IMR-90 (cell line): ENCODE measurements around the gene NELL2. TPM values are rescaled to one million over a fixed set of nuclear protein-coding genes. Genes with fewer than 3 reads are reported as not detected.

Experiments
- ATAC-seq: fragments of 200-7000 bp; cut with Tn5 transposase; 2 replicates; pipeline ENCODE4 v1.9.1; 2020; ENCODE audit warnings: low read depth, mild to moderate bottlenecking, moderate library complexity
- BruUV-seq: library from RNA; stranded (reverse); fragments of 400-500 nt; replicated peaks from 2 replicates; lab custom pipeline; 2021; lab: Mats Ljungman, UMichigan
- CTCF ChIA-PET: fragments of 300-600 bp; formaldehyde crosslinking; extraction: SDS; loops from one replicate; lab custom pipeline; 2021; ENCODE audit warnings: antibody characterized with exemption; lab: Yijun Ruan, JAX
- POLR2A ChIA-PET: fragments of 300-600 bp; sonication (Branson Sonifier 250); formaldehyde crosslinking; loops from one replicate; lab custom pipeline; 2022; ENCODE audit warnings: antibody characterized with exemption; ENCODE audit not compliant: unreplicated experiment; lab: Charles Lee
- DNase-seq: peaks from one replicate; pipeline ENCODE4 v3.0.0; 2013
- H2AFZ ChIP-seq: replicated peaks from 2 replicates; pipeline ENCODE3; 2013; ENCODE audit warnings: low read length, mild to moderate bottlenecking; ENCODE audit not compliant: poor library complexity
- H2AK5ac ChIP-seq: 2 replicates; pipeline ENCODE4 v1.6.1; 2013; ENCODE audit warnings: low read depth, low read length, inconsistent platforms
- H2AK9ac ChIP-seq: replicated peaks from 2 replicates; pipeline ENCODE3; 2013; ENCODE audit warnings: mild to moderate bottlenecking, low read depth, low read length, moderate library complexity; ENCODE audit not compliant: poor library complexity
- H2BK120ac ChIP-seq: 2 replicates; pipeline ENCODE4 v1.6.1; 2013; ENCODE audit warnings: low read depth, low read length, inconsistent platforms
- H2BK15ac ChIP-seq: 3 replicates; pipeline ENCODE4 v1.6.1; 2013; ENCODE audit warnings: low read depth, low read length, inconsistent platforms
- H2BK20ac ChIP-seq: 2 replicates; pipeline ENCODE4 v1.6.1; 2013; ENCODE audit warnings: low read depth, mild to moderate bottlenecking, inconsistent platforms, low read length, moderate library complexity
- H2BK5ac ChIP-seq: 2 replicates; pipeline ENCODE4 v1.6.1; 2013; ENCODE audit warnings: mild to moderate bottlenecking, low read depth, low read length, inconsistent platforms; ENCODE audit not compliant: poor library complexity, severe bottlenecking
- H3K14ac ChIP-seq: replicated peaks from 2 replicates; pipeline ENCODE4 v1.6.1; 2013; ENCODE audit warnings: low read depth, low read length, inconsistent platforms
- H3K18ac ChIP-seq: 2 replicates; pipeline ENCODE4 v1.6.1; 2013; ENCODE audit warnings: low read depth, low read length, control low read depth
- H3K23ac ChIP-seq: 2 replicates; pipeline ENCODE4 v1.6.1; 2013; ENCODE audit warnings: low read depth, low read length, inconsistent platforms
- H3K27ac ChIP-seq: 2 replicates; pipeline ENCODE4 v1.5.1; 2013; ENCODE audit warnings: mild to moderate bottlenecking, control low read depth, low read length; ENCODE audit not compliant: insufficient read depth
- H3K27me3 ChIP-seq: 2 replicates; pipeline ENCODE4 v1.6.1; 2013; ENCODE audit warnings: low read length; ENCODE audit not compliant: control insufficient read depth, insufficient read depth
- H3K36me3 ChIP-seq: 2 replicates; pipeline ENCODE4 v1.6.1; 2013; ENCODE audit warnings: low read length, mixed read lengths; ENCODE audit not compliant: control insufficient read depth, insufficient read depth
- H3K4ac ChIP-seq: 2 replicates; pipeline ENCODE4 v1.6.1; 2013; ENCODE audit warnings: low read depth, low read length, inconsistent platforms
- H3K4me1 ChIP-seq: 2 replicates; pipeline ENCODE4 v1.6.1; 2013; ENCODE audit warnings: low read length, mixed read lengths; ENCODE audit not compliant: control insufficient read depth, insufficient read depth
- H3K4me2 ChIP-seq: 2 replicates; pipeline ENCODE4 v1.6.1; 2013; ENCODE audit warnings: low read depth, mild to moderate bottlenecking, control low read depth, low read length, moderate library complexity
- H3K4me3 ChIP-seq: 2 replicates; pipeline ENCODE4 v1.5.1; 2013; ENCODE audit warnings: low read depth, mild to moderate bottlenecking, control low read depth, low read length, moderate library complexity; ENCODE audit not compliant: insufficient read depth
- H3K56ac ChIP-seq: 2 replicates; pipeline ENCODE4 v1.6.1; 2013; ENCODE audit warnings: low read length, inconsistent platforms; ENCODE audit not compliant: insufficient read depth; ENCODE audit errors: extremely low read depth
- H3K79me1 ChIP-seq, 2 experiments: 2 replicates each; pipeline ENCODE4 v1.6.1; 2013; ENCODE audit warnings: low read length in 2 of 2, inconsistent platforms in 1 of 2, low read depth in 1 of 2
- H3K9ac ChIP-seq: 2 replicates; pipeline ENCODE4 v1.6.1; 2013; ENCODE audit warnings: low read depth, low read length, control low read depth
- H3K9me1 ChIP-seq: 2 replicates; pipeline ENCODE4 v1.6.1; 2013; ENCODE audit warnings: low read length, inconsistent platforms; ENCODE audit not compliant: insufficient read depth
- H3K9me3 ChIP-seq: 2 replicates; pipeline ENCODE4 v1.6.1; 2013; ENCODE audit warnings: low read length; ENCODE audit not compliant: control insufficient read depth, insufficient read depth
- H4K20me1 ChIP-seq: 2 replicates; pipeline ENCODE4 v1.6.1; 2013; ENCODE audit warnings: low read length, inconsistent platforms; ENCODE audit not compliant: insufficient read depth
- H4K5ac ChIP-seq: 2 replicates; pipeline ENCODE4 v1.6.1; 2013; ENCODE audit warnings: mild to moderate bottlenecking, low read depth, low read length, control low read depth
- H4K8ac ChIP-seq, 2 experiments: 2 replicates each; pipeline ENCODE4 v1.6.1; 2013; ENCODE audit warnings: low read depth in 2 of 2, low read length in 2 of 2, control low read depth in 1 of 2, inconsistent platforms in 1 of 2
- H4K91ac ChIP-seq: 2 replicates; pipeline ENCODE4 v1.6.1; 2013; ENCODE audit warnings: low read depth, low read length, inconsistent platforms; ENCODE audit not compliant: insufficient read depth
- BHLHE40 ChIP-seq: fragments of 150-350 bp; IDR thresholded peaks from 2 replicates; pipeline ENCODE4 v1.6.1; 2016; ENCODE audit warnings: mild to moderate bottlenecking, low read depth, low read length
- CEBPB ChIP-seq: IDR thresholded peaks from 2 replicates; pipeline ENCODE4 v1.6.1; 2012; ENCODE audit warnings: low read depth, low read length, improper control_type of control experiment
- CHD1 ChIP-seq: IDR thresholded peaks from 2 replicates; pipeline ENCODE4 v1.6.1; 2012; ENCODE audit warnings: low read depth, low read length, improper control_type of control experiment
- MAFK ChIP-seq: IDR thresholded peaks from 2 replicates; pipeline ENCODE4 v1.6.1; 2012; ENCODE audit warnings: low read depth, low read length, improper control_type of control experiment
- MAZ ChIP-seq: IDR thresholded peaks from 2 replicates; pipeline ENCODE4 v1.6.1; 2012; ENCODE audit warnings: low read depth, mild to moderate bottlenecking, low read length, improper control_type of control experiment, moderate library complexity, borderline replicate concordance
- NFE2L2 ChIP-seq: fragments of 150-350 bp; IDR thresholded peaks from 2 replicates; pipeline ENCODE4 v1.6.1; 2016; ENCODE audit warnings: low read depth, mild to moderate bottlenecking, low read length
- POLR2A ChIP-seq: IDR thresholded peaks from 2 replicates; pipeline ENCODE4 v1.6.1; 2012; ENCODE audit warnings: mild to moderate bottlenecking, low read depth, low read length
- RCOR1 ChIP-seq: IDR thresholded peaks from 2 replicates; pipeline ENCODE4 v1.6.1; 2012; ENCODE audit warnings: mild to moderate bottlenecking, low read length, improper control_type of control experiment; ENCODE audit not compliant: insufficient replicate concordance
- SMC3 ChIP-seq: fragments of 150-350 bp; IDR thresholded peaks from 2 replicates; pipeline ENCODE4 v1.6.1; 2016; ENCODE audit warnings: low read depth, mild to moderate bottlenecking, antibody characterized with exemption, low read length, moderate library complexity
- WGBS, 2 experiments: methylation state at CpG; one replicate each; pipeline versions ENCODE4 v1.1.5 to v1.1.7; 2013; ENCODE audit warnings: missing lambda C conversion rate in 2 of 2; ENCODE audit not compliant: insufficient read length in 1 of 2; ENCODE audit errors: extremely low coverage in 2 of 2; 5-methylcytosine and 5-hydroxymethylcytosine counted together
- dilution Hi-C: fragments of 300-500 bp; cut with HindIII; formaldehyde crosslinking; loops from one replicate; pipeline ENCODE4 v1.14.3; 2018; ENCODE audit warnings: low sequenced_read_pairs; ENCODE audit not compliant: unreplicated experiment
- in situ Hi-C: fragments of 300-500 bp; cut with MboI; formaldehyde crosslinking; loops from 3 replicates; pipeline ENCODE4 v1.14.3; 2019; ENCODE audit warnings: low sequenced_read_pairs, inconsistent platforms, mixed read lengths
- intact Hi-C: fragments of 100-400 bp; cut with micrococcal nuclease; formaldehyde crosslinking; loops from 2 replicates; pipeline ENCODE4 v1.10.0; 2022
- polyA plus RNA-seq, 3 experiments: library from polyadenylated mRNA; depleted of rRNA; stranded (reverse); fragments of >200 nt; gene quantifications; 2 replicates each; pipeline ENCODE4 v1.2.3, GENCODE V29; 2012; ENCODE audit warnings: low replicate concordance in 1 of 3
- total RNA-seq: library from RNA; depleted of rRNA; stranded (reverse); fragments of >200 nt; gene quantifications from 2 replicates; pipeline ENCODE4 v1.2.3, GENCODE V29; 2012
- TF ChIP-seq, protein P1 (sequence below): fragments of 150-350 bp; IDR thresholded peaks from 2 replicates; pipeline ENCODE4 v1.6.1; 2017; ENCODE audit warnings: mild to moderate bottlenecking, antibody characterized with exemption, low read length, low read depth
- TF ChIP-seq, protein P2 (sequence below): conservative IDR thresholded peaks from 2 replicates; pipeline ENCODE4 v1.5.1; 2012; ENCODE audit warnings: mild to moderate bottlenecking, low read depth, low read length, improper control_type of control experiment

NELL2 gene
- total and polyA plus RNA-seq, 2 of the 4 experiments (the other 2 are of a cell fraction), result 0.18 to 0.26 TPM

DNA sequence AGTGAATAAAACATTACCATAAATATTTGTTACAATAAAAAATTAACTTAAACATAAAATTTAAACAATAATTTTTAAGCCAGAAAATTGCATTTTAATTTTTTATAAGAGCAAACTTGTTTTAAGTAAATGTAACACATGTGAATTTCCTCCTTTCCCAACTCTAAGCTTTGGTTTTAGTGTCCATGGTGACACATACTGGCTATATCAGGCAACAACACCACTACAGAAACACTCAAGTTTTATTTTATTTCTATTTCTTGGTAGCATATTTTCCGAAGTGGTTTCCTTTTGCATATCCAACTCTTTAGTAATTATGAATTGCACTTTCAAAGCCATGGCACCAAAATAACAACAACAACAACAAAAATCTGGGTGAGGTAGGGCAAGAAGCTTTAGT lies 2.2 kb downstream of the NELL2 start:
- ChIA-PET POLR2A (no interaction called here), CTCF (no interaction called here)
- H4K20me1 ChIP-seq, result no peaks in the 10 kb centered on the region
- no peak overlapping the region for H3K14ac ChIP-seq
- H2BK15ac ChIP-seq, result no peak overlapping the region
- no peak overlapping the region for H3K4me3 ChIP-seq
- ATAC-seq (no peak), DNase-seq (peak; percentile 4)
- no peak overlapping the region for H2AK5ac ChIP-seq
- H4K5ac ChIP-seq, result no peak overlapping the region
- H3K9ac ChIP-seq, result no peak overlapping the region
- peaks cover 22% of the 10 kb centered on the region for H3K27me3 ChIP-seq
- H3K4me1 ChIP-seq, result no peaks in the 10 kb centered on the region; the same call in 1 of the 2 replicates
- in situ Hi-C loops, result no loop called here
- no peak overlapping the region for H3K4me2 ChIP-seq
- no peaks in the 10 kb centered on the region for H3K9me3 ChIP-seq
- H4K8ac ChIP-seq, result no peak overlapping the region
- no peaks in the 10 kb centered on the region for H3K9me1 ChIP-seq
- H3K23ac ChIP-seq, result no peak overlapping the region
- no CpG with 5 or more reads among the region's 1 CpG for WGBS, 2 experiments
- dilution Hi-C loops, result no loop called here
- no peak overlapping the region for H2AFZ ChIP-seq
- no peak overlapping the region for H3K18ac ChIP-seq
- no peak overlapping the region for H4K91ac ChIP-seq
- TF ChIP-seq CEBPB (no peak), RCOR1 (no peak), SMC3 (no peak), MAZ (no peak), MAFK (no peak), POLR2A (no peak), NFE2L2 (no peak), BHLHE40 (no peak), CHD1 (no peak)
- TF ChIP-seq, protein P1, sequence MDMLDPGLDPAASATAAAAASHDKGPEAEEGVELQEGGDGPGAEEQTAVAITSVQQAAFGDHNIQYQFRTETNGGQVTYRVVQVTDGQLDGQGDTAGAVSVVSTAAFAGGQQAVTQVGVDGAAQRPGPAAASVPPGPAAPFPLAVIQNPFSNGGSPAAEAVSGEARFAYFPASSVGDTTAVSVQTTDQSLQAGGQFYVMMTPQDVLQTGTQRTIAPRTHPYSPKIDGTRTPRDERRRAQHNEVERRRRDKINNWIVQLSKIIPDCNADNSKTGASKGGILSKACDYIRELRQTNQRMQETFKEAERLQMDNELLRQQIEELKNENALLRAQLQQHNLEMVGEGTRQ, result no peak
- TF ChIP-seq, protein P2, sequence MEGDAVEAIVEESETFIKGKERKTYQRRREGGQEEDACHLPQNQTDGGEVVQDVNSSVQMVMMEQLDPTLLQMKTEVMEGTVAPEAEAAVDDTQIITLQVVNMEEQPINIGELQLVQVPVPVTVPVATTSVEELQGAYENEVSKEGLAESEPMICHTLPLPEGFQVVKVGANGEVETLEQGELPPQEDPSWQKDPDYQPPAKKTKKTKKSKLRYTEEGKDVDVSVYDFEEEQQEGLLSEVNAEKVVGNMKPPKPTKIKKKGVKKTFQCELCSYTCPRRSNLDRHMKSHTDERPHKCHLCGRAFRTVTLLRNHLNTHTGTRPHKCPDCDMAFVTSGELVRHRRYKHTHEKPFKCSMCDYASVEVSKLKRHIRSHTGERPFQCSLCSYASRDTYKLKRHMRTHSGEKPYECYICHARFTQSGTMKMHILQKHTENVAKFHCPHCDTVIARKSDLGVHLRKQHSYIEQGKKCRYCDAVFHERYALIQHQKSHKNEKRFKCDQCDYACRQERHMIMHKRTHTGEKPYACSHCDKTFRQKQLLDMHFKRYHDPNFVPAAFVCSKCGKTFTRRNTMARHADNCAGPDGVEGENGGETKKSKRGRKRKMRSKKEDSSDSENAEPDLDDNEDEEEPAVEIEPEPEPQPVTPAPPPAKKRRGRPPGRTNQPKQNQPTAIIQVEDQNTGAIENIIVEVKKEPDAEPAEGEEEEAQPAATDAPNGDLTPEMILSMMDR, result no peak
- intact Hi-C loops, result no loop called here
- no peak overlapping the region for H3K27ac ChIP-seq
- H3K4ac ChIP-seq, result no peak overlapping the region
- H2BK20ac ChIP-seq, result no peak overlapping the region
- no peaks in the 10 kb centered on the region for H3K79me1 ChIP-seq
- H3K56ac ChIP-seq, result no peak overlapping the region
- H2AK9ac ChIP-seq, result no peak overlapping the region
- no peak overlapping the region for H2BK120ac ChIP-seq
- H3K36me3 ChIP-seq, result no peaks in the 10 kb centered on the region
- no TSS peak for BruUV-seq
- no peak overlapping the region for H2BK5ac ChIP-seq
